OCI-LY1 (cell line): ENCODE results near the gene CARD19.

Experiments
- EZH2 ChIP-seq: fragments of 200-600 bp; sonication (generic), shearing (Covaris generic); IDR thresholded peaks from 2 replicates; pipeline ENCODE4 v1.8.0; 2017; ENCODE audit warnings: borderline replicate concordance, mixed run types, mild to moderate bottlenecking, antibody characterized with exemption, low read length, moderate library complexity, mixed read lengths
- TF ChIP-seq, protein P1 (sequence below): fragments of 200-600 bp; sonication (generic), shearing (Covaris generic); IDR thresholded peaks from 2 replicates; pipeline ENCODE4 v1.5.1; 2017; ENCODE audit warnings: mild to moderate bottlenecking, antibody characterized with exemption, low read length, moderate library complexity, mixed read lengths

- TF ChIP-seq, protein P1, sequence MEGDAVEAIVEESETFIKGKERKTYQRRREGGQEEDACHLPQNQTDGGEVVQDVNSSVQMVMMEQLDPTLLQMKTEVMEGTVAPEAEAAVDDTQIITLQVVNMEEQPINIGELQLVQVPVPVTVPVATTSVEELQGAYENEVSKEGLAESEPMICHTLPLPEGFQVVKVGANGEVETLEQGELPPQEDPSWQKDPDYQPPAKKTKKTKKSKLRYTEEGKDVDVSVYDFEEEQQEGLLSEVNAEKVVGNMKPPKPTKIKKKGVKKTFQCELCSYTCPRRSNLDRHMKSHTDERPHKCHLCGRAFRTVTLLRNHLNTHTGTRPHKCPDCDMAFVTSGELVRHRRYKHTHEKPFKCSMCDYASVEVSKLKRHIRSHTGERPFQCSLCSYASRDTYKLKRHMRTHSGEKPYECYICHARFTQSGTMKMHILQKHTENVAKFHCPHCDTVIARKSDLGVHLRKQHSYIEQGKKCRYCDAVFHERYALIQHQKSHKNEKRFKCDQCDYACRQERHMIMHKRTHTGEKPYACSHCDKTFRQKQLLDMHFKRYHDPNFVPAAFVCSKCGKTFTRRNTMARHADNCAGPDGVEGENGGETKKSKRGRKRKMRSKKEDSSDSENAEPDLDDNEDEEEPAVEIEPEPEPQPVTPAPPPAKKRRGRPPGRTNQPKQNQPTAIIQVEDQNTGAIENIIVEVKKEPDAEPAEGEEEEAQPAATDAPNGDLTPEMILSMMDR, result peak; percentile 26; the same call in 1 of the 2 replicates
- TF ChIP-seq EZH2, result no peak
Measured at GRCh38 chr9:93052791-93053540, 43.1 kb upstream of the CARD19 start.
